ENCODE results near the gene BTBD9. TPM values are rescaled to one million over a fixed set of nuclear protein-coding genes. Genes with fewer than 3 reads are reported as not detected.

Gene BTBD9
- total and polyA plus RNA-seq, 2 experiments from 2014 or later: 8.4 to 10.1 TPM

GRCh38 chr6:38248500-38249234 lies 391.1 kb downstream of the BTBD9 start:
- Histone ChIP-seq H3K9me3 (ENCODE audit: low read depth) (no peaks in the 10 kb centered on the region), H3K4me1 (ENCODE audit: low read depth) (peaks cover 5% of the 10 kb centered on the region), H3K27me3 (no peaks in the 10 kb centered on the region), H3K36me3 (no peaks in the 10 kb centered on the region), H3K4me3 (no peak overlapping the region), H3K27ac (no peak overlapping the region)
- no peak for DNase-seq (ENCODE audit: low read depth in 1 of 2, low spot score in 1 of 2)
- TF ChIP-seq, protein P1, sequence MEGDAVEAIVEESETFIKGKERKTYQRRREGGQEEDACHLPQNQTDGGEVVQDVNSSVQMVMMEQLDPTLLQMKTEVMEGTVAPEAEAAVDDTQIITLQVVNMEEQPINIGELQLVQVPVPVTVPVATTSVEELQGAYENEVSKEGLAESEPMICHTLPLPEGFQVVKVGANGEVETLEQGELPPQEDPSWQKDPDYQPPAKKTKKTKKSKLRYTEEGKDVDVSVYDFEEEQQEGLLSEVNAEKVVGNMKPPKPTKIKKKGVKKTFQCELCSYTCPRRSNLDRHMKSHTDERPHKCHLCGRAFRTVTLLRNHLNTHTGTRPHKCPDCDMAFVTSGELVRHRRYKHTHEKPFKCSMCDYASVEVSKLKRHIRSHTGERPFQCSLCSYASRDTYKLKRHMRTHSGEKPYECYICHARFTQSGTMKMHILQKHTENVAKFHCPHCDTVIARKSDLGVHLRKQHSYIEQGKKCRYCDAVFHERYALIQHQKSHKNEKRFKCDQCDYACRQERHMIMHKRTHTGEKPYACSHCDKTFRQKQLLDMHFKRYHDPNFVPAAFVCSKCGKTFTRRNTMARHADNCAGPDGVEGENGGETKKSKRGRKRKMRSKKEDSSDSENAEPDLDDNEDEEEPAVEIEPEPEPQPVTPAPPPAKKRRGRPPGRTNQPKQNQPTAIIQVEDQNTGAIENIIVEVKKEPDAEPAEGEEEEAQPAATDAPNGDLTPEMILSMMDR (IDR thresholded peaks at IDR 0.05; ENCODE audit: low read depth, low read length): no peak

DNA sequence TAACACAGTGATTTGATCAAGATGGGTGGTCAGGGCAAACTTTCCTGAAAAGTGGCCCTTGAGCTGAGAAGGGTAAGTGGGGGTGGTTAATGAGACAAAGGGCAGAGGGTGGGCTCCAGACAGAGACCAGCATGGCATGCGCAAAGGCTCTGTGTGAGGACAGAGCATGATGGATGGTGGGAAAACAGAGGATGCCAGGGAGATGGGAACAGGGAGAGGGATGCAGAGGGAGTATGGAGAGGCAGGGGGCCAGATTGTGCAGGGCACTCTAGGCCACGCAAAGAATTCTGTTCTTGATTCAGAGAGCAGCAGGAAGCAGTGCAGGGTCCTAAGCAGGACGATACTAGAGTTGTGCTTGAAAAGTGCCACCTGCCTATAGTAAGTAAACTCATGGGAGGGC lies 394.4 kb downstream of the BTBD9 start:
- DNase-seq (ENCODE audit: low read depth in 1 of 2, low spot score in 1 of 2): no peak
- Histone ChIP-seq H3K4me1 (ENCODE audit: low read depth) (peaks cover 5% of the 10 kb centered on the region), H3K9me3 (ENCODE audit: low read depth) (no peaks in the 10 kb centered on the region), H3K27ac (no peak overlapping the region), H3K4me3 (no peak overlapping the region), H3K27me3 (no peaks in the 10 kb centered on the region), H3K36me3 (no peaks in the 10 kb centered on the region)
- TF ChIP-seq, protein P1 (IDR thresholded peaks at IDR 0.05; ENCODE audit: low read depth, low read length): no peak

GRCh38 chr6:38244869-38245268 lies 394.9 kb downstream of the BTBD9 start:
- Histone ChIP-seq H3K4me3 (no peak overlapping the region), H3K27me3 (no peaks in the 10 kb centered on the region), H3K4me1 (ENCODE audit: low read depth) (peaks cover 5% of the 10 kb centered on the region), H3K27ac (no peak overlapping the region), H3K36me3 (no peaks in the 10 kb centered on the region), H3K9me3 (ENCODE audit: low read depth) (no peaks in the 10 kb centered on the region)
- TF ChIP-seq, protein P1 (IDR thresholded peaks at IDR 0.05; ENCODE audit: low read depth, low read length): no peak
- DNase-seq (ENCODE audit: low read depth in 1 of 2, low spot score in 1 of 2): no peak

- H3K27ac ChIP-seq: no peak overlapping the region
- peaks cover 5% of the 10 kb centered on the region for H3K4me1 ChIP-seq (ENCODE audit: low read depth)
- no peak for DNase-seq (ENCODE audit: low read depth in 1 of 2, low spot score in 1 of 2)
- no peaks in the 10 kb centered on the region for H3K27me3 ChIP-seq
- H3K36me3 ChIP-seq: no peaks in the 10 kb centered on the region
- H3K4me3 ChIP-seq: no peak overlapping the region
- no peaks in the 10 kb centered on the region for H3K9me3 ChIP-seq (ENCODE audit: low read depth)
- TF ChIP-seq, protein P1 (IDR thresholded peaks at IDR 0.05; ENCODE audit: low read depth, low read length): no peak
Observed at GRCh38 chr6:38241200-38241871, 398.4 kb downstream of the BTBD9 start.

- Histone ChIP-seq H3K4me3 (no peak overlapping the region), H3K27ac (no peak overlapping the region), H3K9me3 (ENCODE audit: low read depth) (no peaks in the 10 kb centered on the region), H3K4me1 (ENCODE audit: low read depth) (no peaks in the 10 kb centered on the region), H3K27me3 (no peaks in the 10 kb centered on the region), H3K36me3 (no peaks in the 10 kb centered on the region)
- DNase-seq (ENCODE audit: low read depth in 1 of 2, low spot score in 1 of 2): no peak
- TF ChIP-seq, protein P1 (IDR thresholded peaks at IDR 0.05; ENCODE audit: low read depth, low read length): no peak
Observed at GRCh38 chr6:38239719-38240451, 399.8 kb downstream of the BTBD9 start.
